ENCODE data around the gene LPP.

DNA sequence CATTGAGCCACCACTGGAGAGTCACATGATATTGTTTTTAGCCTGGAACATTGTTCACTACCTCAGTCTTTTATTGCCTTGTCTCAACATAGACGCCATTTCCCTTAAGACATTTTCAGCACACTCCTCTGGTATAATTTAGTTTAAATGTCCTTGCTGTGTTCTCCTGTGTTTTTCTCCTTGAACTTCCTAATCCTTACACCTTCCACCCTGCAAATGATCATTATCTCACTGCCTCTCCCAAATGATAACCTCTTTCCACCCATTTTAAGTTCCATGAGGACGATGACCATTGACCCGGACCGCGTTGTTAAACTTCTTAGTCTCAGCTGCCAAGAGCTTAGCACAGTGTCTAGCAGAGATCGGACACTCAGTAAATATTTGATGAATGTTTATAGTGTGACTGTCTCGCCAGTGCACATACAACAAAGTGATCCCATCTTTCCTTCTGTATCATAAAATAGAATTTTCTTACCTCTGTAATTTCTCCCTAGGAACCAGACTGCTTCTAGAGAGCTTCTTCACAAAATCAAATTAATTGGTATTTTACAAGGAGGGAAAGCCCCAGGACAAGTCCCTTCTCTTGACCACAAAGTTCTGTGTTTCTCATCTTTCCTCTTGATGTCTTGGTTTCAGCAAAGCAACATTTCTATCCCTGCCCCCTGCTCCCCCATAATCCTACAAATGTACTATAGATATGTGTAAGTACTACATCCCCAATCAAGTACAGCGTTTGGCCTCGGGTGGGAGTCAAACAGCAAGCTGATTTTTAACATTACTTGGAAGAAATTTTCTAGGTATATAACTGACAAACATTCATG, 429.6 kb downstream of the LPP start:
- TF ChIP-seq TAF1 (IDR thresholded peaks at IDR 0.05; ENCODE audit: borderline replicate concordance, insufficient read depth, low read length): no peak
- TF ChIP-seq POLR2AphosphoS5 (IDR thresholded peaks at IDR 0.05; ENCODE audit: low read depth, low read length): no peak
- TF ChIP-seq, protein P1, sequence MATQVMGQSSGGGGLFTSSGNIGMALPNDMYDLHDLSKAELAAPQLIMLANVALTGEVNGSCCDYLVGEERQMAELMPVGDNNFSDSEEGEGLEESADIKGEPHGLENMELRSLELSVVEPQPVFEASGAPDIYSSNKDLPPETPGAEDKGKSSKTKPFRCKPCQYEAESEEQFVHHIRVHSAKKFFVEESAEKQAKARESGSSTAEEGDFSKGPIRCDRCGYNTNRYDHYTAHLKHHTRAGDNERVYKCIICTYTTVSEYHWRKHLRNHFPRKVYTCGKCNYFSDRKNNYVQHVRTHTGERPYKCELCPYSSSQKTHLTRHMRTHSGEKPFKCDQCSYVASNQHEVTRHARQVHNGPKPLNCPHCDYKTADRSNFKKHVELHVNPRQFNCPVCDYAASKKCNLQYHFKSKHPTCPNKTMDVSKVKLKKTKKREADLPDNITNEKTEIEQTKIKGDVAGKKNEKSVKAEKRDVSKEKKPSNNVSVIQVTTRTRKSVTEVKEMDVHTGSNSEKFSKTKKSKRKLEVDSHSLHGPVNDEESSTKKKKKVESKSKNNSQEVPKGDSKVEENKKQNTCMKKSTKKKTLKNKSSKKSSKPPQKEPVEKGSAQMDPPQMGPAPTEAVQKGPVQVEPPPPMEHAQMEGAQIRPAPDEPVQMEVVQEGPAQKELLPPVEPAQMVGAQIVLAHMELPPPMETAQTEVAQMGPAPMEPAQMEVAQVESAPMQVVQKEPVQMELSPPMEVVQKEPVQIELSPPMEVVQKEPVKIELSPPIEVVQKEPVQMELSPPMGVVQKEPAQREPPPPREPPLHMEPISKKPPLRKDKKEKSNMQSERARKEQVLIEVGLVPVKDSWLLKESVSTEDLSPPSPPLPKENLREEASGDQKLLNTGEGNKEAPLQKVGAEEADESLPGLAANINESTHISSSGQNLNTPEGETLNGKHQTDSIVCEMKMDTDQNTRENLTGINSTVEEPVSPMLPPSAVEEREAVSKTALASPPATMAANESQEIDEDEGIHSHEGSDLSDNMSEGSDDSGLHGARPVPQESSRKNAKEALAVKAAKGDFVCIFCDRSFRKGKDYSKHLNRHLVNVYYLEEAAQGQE (IDR thresholded peaks at IDR 0.05; ENCODE audit: insufficient read depth in 1 of 2, low read depth in 2 of 2, low read length in 2 of 2): no peak
